Right renal cortex interstitium (tissue), 3 donors: Measurements from ENCODE around the gene OR2G3. TPM values are rescaled to one million over a fixed set of nuclear protein-coding genes. Genes with fewer than 3 reads are reported as not detected.

ENCODE experiments used
- DNase-seq, 3 donors: peaks; one replicate each; pipeline ENCODE4 v3.0.0-alpha.2; 2013; ENCODE audit warnings: low read depth in 3 of 3, low spot score in 2 of 3
- polyA plus RNA-seq, 3 donors: library from polyadenylated mRNA; unstranded; fragments of 120-200 nt; gene quantifications; one replicate each; pipeline ENCODE4 v1.2.1, GENCODE V29; 2013; ENCODE audit not compliant: insufficient read length in 3 of 3

OR2G3 gene
- not detected for polyA plus RNA-seq

DNA sequence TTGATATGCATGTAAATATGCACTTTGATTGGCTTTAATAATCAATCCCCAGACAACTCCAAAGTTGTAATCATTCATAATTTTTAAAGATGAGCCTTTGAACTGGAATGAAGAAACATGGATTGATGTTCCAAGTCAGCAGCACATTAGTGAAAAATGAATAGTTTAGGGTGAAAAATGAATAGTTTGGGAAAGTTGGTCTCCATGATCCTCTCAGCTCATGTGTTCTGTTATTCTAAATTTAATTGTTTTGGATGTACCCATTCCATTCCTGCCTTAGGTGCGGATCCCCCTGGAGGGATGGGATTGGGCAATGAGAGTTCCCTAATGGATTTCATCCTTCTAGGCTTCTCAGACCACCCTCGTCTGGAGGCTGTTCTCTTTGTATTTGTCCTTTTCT is at the start of gene OR2G3:
OR2G3 (plus strand) TSS at position 301 of the 400 bp plus-strand sequence; CDS start at position 301, 0 bp downstream.
- no peak for DNase-seq

DNA sequence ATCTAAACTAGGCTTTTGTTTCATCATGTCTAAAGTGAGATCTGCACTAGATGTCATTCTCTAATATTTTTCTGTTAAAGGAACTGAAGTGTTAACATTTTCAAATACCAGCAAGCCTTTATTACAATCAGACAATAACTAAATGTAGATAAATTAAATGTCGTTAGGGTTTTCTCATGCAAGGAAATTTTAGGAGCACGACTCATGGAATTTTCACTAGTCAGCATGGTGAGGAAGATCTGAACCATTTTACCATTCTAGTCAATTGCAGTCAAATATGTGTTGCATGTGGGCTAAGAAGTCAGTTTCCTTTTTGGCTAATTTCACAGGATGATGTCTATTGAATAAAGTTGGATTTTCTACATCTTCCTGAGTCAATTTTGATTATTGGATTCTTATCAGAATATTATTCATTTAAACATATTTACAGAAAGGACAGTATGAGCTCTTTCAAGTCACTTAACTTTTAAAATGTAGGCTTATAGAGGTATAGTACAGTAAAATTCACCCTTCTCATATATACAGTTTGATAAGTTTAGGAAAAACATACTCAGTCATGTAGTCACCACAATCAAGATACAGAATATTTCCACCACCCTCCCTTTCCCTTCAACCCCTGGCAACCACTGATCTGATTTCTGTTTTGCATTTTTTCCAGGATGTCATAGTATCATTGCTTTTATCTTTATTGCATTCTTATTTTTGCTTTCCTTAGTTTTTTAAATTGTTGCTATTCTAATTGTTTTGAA is 47.3 kb upstream of the OR2G3 start:
- no peak for DNase-seq

DNA sequence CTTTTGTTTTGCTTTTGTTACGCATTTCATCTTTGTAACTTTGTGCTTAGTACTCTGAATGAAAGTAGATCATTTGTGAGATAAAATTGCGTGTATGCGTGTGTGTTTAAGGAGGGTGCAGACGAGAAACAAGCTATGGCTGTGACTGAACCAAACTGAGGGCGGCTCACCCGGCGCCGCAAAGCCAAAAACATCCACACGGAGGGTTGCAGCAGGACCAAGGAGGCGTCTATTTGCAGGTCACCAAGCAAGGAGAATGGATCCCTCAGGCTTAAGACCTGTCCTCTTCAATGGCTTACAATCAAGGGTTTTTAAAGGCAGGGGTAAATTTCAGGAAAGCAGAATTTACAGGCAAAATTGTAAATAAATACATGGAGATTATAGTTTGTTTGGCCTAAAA is 43.7 kb upstream of the OR2G3 start:
- DNase-seq, result no peak

DNA sequence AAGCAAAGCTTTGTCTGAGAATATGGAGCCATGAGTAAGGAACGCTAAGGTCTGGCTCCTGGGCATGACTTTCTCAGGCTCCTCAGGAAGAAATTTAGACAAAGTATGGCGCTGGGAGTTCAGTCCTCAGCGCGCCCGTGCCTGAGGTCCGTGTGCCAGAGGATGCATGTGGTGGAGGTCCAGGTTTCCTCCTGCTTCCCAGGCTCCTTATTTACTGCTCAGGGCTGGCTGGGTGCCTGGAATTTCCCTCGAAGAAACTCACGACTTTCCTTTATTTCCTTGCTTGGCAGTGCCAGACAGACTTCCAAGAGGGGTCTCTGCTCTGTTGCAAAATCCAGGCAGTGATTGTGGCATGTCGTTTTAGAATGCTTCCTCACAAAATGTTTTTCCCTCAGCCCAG is 43.2 kb upstream of the OR2G3 start:
- no peak for DNase-seq

DNA sequence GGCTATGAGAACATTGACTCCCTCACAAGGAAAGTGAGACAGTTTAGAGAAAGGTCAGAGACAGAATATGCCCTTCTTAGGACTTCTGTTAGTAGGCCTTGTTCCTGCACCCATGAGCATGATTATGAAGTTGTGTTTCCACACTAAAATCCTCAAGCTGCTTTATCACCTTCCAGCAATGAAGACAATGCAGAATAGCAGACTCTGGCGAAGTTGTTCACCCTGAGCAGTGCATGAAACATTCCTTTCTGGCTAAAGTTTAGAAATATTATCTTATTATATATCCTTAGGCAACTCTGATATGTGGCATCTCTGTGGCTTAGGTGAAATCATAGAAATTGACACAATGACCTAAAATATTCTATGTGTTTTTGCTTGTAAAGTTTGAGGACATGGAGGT is 31.1 kb upstream of the OR2G3 start:
- DNase-seq, result no peak

DNA sequence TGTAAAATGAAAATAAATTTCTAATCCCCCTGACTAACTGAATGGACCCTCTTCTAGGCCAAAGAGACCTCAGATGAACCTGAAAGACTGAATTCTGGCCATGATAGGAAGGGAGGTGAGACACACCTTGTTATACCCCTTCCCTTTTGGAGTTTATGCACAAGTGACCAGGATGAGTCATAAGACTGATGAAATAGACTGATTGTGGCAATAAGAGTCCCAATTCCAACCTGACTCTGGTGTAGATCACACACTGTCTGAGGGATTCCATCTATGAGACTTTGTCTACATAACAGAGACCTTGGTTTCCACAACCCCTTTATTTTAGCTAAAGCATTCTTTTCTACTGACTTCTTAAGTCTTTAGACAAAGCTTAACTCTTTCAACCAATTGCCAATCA is 30.7 kb upstream of the OR2G3 start:
- DNase-seq, result no peak

DNA sequence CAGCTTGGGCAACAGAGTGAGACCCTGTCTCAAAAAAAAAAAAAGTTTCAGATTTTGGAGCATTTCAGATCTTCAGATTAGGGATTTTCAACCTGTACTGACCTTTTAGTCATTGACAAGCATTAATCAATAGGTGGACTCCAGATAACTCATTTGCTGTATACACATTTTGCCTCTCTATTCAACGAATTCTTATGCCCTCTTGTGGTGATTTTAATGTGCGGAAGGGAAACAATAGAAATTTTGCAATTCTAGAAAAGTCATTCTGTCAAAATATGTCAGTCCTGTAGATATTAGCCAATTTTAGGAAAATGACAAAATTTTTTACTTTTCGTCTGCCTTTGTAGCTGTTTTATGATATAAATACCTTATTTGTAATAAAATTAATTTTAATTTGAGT is 28.9 kb upstream of the OR2G3 start:
- DNase-seq, result no peak

DNA sequence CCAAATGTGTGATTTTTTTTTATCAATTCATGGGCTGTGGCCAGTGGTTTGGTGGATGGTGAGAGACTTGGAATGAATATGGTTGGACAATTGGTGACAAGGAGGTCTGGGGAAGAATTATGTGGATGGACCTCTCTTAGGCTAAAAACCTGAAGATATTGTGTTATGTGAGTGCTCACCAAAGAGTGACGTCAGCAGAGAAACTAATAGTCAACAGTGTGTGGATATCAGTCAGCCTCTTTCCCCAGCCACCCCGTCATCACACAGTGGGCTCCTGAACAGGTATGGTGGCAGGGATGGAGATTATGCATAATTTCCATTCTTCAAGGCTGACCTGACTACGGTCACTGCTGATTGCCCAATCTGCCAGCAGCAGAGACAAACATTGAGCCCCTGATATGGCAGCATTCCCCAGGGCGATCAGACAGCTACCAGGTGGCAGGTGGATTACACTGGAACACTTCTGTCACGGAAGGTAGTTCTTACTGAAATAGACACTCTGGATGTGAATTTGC is 26.4 kb upstream of the OR2G3 start:
- no peak for DNase-seq

DNA sequence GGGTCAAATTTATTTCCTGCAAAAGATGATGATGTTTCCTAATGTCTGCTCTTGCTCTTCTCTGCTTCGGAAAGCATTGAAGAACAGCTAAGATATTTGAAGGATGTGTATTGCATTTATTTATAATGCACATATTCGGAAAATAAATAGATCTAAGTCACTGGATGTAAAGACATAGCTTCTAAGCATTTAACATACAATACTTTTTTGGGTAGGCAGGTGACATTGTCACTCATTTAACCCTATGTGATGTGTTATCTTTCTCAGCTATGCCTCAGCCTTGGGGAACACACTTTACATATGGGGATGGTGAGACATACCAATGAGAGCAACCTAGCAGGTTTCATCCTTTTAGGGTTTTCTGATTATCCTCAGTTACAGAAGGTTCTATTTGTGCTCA is 17.3 kb upstream of the OR2G3 start, which contains the start of gene OR2G2:
OR2G2 (plus strand) TSS at position 301 of the 400 bp plus-strand sequence; CDS start at position 301, 0 bp downstream.
- no peak for DNase-seq

DNA sequence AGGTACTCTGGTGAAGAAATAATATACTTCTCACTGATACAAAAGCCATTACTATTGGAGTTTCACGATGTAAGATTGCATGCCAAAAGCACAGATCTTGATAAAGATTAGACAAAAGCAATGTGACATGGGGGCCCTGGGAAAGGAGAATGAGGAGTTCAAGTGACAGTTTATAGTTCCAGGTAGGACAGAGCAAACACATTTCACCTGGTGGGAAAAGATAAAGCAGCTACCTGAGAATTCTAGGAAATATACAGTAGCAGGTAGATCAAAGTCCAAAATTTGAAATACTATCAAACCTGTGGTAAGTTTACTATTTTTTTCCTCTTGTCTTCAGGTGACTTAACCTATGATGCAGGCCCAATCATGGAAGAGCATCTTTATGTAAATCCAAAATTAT is 8.0 kb downstream of the OR2G3 start:
- no peak for DNase-seq

DNA sequence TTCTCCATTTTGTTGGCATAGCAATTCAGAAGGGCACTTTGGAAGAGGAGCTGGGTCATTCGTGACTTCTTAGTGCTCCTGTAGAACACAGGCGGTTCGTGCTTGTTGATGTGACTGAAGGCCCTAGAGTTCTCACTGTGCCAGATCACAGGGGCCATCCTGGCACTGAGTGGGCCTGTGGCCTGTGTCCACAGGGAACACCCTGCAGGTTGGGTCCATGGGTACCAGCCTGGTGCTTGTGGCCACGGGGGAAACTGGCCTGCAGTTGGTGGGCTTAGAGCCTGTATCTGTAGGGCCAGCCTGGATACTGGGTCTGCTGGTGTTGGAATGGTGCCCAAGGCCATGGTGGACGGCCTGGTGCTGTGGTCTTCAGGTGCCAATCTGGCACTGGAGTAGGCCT is 9.2 kb downstream of the OR2G3 start:
- no peak for DNase-seq

DNA sequence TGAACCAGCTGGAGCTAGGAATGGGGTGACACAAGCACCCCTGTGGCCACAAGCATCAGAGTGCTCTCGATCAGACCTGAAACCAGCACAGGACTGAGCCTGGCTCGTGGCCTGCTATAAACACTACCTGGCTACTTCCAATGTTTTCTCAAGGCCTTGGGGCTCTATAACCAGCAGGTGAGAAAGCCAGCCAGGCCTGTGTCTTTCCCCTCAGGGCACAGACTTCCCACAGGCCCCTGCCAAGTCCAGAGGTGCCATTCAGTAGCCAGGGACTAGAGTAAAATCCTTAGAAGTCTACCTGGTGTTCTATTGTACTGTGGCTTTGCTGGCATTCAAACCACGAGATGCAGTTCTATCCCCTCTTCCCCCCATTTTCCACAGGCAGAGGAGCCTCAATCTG is 22.6 kb downstream of the OR2G3 start:
- DNase-seq, result no peak

DNA sequence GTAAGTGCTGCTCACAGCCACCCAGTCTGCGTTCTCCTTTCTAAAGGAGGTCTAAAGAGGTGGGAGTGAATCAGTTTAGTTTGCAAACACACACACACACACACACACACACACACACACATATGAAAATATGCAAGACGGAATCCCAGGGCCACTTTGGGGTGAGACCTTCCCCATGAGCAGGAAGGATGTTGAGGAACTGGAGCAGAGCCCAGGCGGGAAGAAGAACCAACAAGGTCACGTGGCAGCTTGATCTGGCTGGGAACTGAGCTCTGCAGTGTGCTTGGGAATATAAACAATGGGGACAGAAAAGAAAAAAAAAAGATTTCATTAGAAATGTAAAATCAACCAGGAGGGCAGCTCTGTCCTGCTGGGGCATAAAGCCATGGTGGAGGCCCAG is 32.6 kb downstream of the OR2G3 start:
- no peak for DNase-seq

DNA sequence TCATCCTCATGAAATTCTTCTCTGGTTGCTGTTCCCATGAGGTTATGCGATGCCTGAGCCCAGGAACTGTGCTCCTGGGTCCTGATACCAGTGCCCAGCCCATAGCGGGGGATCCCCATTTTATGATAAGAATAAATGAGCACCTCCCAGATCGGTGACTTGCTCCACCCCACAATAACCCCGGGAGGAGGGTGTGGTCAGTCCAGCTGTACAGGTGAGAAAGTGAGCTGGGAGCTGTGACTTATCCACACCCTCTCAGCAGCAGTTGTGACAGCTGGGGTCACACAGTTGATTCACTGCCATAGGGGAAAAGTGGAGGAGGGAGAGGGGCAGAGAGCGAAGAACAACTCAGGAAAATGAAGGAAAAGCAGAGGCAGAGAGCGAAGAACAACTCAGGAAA is 33.4 kb downstream of the OR2G3 start:
- no peak for DNase-seq

DNA sequence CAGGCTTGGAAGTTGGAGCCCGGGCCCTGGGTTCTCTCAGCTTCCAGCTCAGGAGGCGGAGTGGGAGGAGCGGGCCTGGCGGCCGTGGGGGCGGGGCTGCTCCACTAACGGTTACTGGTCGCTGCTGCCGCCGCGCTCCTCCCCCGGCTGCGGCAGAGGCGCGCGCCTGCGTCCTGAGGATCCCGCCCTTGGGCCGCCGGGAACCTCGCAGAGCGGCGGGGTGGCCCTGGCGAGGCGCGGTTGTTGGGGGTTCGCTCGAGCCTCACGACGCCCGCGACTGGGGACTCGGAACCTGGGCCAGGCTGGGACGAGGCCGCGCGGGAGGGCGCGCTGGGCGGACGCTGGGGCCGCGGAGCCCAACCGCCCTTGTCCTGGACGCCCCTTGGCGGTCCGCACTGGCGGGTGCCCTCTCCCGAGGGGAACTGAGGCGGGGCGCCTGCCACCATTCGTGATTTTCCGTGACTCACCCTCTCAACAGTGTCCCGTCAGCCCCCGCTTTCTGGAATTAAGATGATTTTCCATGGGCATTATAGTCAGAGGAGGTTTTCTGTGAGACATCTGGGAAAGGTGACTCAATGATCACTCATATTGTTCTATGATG is 34.1 kb downstream of the OR2G3 start:
- DNase-seq, result peak in 1 of 3 donors; percentile 52

DNA sequence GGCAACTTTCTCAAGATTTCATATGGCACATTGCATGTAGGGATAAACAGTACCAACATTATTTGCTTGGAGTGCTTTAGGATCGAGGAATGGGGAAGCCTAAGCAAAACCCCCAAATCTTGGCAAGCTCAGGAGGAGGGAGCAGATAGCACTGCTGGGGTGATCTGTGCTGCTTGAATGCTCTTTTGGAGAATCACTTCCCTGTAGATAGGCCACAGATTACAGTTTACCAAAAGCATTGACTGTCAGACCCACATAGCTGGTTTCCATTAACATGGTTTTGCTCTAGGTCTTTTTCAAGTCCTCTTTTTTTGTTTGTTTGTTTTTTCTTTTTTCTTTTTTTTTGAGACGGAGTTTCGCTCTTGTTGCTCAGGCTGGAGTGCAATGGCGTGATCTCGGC is 37.4 kb downstream of the OR2G3 start:
- no peak for DNase-seq

DNA sequence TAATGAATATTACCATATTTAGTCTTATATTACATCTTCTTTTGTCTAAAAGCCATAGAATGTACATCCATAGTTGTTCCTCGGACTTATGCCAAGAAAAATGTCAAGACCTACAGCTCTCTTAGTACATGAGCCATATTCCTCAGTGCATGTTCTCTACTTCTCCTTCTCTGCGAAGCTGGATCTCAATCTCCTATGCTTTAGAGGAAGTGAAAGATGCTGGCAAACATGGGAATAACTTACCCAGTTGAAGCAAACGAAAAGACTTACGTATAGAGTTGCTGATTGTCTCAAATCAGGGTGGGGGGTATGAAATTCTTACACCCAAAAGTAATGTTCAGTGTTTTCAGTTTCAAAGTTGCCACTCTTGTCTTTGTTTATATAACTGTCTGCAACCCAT is 41.5 kb downstream of the OR2G3 start:
- DNase-seq, result no peak

DNA sequence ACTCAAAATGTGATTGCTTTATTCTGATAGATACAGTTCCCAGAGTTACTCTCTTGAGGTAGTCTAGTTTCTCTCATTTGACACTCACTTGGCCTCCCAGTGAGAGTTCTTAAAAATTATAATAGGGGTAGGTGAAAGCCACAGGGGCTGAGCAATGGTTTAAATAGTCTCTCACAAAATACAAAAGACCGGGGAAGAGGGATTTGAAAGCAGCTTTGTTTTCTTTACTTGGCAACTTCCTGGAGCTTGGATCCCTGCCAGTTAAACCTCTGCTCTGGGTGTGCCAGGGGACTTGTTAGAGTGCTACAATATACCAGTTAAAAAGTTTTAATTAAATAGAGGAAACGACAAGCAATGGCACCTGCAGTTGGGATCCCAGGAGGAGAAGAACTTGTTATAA is 42.5 kb downstream of the OR2G3 start:
- DNase-seq, result no peak

DNA sequence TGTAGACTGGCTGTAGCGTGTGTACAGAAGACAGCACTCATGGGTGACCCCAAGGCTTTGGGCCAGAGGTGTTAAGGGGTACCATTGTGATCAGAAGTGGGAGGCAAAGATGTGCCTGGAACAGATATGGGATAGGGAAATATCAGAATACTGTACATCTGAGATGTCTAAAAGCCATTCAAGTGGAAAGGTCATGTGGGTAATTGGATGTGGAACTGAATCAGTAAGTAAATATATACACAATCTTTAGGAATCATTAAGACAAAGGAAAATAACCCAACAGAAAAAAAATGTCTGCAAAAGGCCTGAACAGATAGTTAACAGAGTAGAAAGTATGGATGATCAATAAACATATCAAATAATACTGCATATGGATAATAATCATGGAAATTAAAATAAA is 47.7 kb downstream of the OR2G3 start:
- no peak for DNase-seq
